HCT116 (cell line): ENCODE measurements around the gene THSD4. TPM values are rescaled to one million over a fixed set of nuclear protein-coding genes. Genes with fewer than 3 reads are reported as not detected.

Source experiments
- ATAC-seq: fragments of 200-7000 bp; cut with Tn5 transposase; 2 replicates; pipeline ENCODE4 v1.9.1; 2020; ENCODE audit warnings: mild to moderate bottlenecking, moderate library complexity
- BruUV-seq: library from RNA; stranded (reverse); fragments of 400-500 nt; replicated peaks from 2 replicates; lab custom pipeline; 2021; lab: Mats Ljungman, UMichigan
- CTCF ChIA-PET: fragments of 300-600 bp; sonication (Branson Sonifier 250); formaldehyde crosslinking; loops from one replicate; lab custom pipeline; 2021; ENCODE audit warnings: antibody characterized with exemption; lab: Charles Lee
- POLR2A ChIA-PET: fragments of 300-600, 350-600 bp; sonication (Branson Sonifier 250); formaldehyde crosslinking; loops from one replicate; lab custom pipeline; 2021; ENCODE audit warnings: antibody characterized with exemption; lab: Charles Lee
- RAD21 ChIA-PET, 2 experiments: fragments of 300-600 bp; sonication (Branson Sonifier 250); formaldehyde crosslinking; loops; one replicate each; lab custom pipeline; 2023; ENCODE audit warnings: low total read pairs in 2 of 2; ENCODE audit not compliant: uncharacterized antibody in 2 of 2, unreplicated experiment in 2 of 2, low non-redundant PET in 1 of 2; lab: Charles Lee
- DNase-seq: peaks from one replicate; pipeline ENCODE4 v3.0.0-alpha.2; 2010; ENCODE audit warnings: low read depth, low spot score
- H2AFZ ChIP-seq: fragments of 200-600 bp; shearing (Covaris generic), sonication (generic); 2 replicates; pipeline ENCODE4 v1.6.1; 2017; ENCODE audit warnings: low read depth, mixed run types, mixed read lengths, antibody characterized with exemption, low read length; ENCODE audit not compliant: poor library complexity, severe bottlenecking
- H3K27ac ChIP-seq: 2 replicates; pipeline ENCODE4 v1.5.1; 2012; ENCODE audit warnings: low read depth, low read length
- H3K27me3 ChIP-seq: fragments of 200-600 bp; sonication (generic); 2 replicates; pipeline ENCODE4 v1.6.1; 2016; ENCODE audit warnings: mixed run types, low read length, mixed read lengths; ENCODE audit not compliant: insufficient read depth
- H3K36me3 ChIP-seq, 2 experiments: fragments of 200-500 bp in 1 of 2; fragments of 200-600 bp in 1 of 2; sonication (Bioruptor generic) in 1 of 2; sonication (generic) in 1 of 2; 2 replicates each; pipeline versions ENCODE4 v1.5.1 to v1.6.1; 2014 to 2016; ENCODE audit warnings: low read length in 2 of 2, inconsistent platforms in 1 of 2, mixed read lengths in 1 of 2, mixed run types in 1 of 2; ENCODE audit not compliant: insufficient read depth in 2 of 2, control insufficient read depth in 1 of 2
- H3K4me1 ChIP-seq, 2 experiments: fragments of 200-600 bp in 1 of 2; sonication (generic) in 1 of 2; 2 replicates each; pipeline versions ENCODE4 v1.5.1 to v1.6.1; 2012 to 2017; ENCODE audit warnings: low read length in 2 of 2, inconsistent platforms in 1 of 2, mild to moderate bottlenecking in 1 of 2, mixed read lengths in 1 of 2, mixed run types in 1 of 2, moderate library complexity in 1 of 2; ENCODE audit not compliant: insufficient read depth in 2 of 2, control insufficient read depth in 1 of 2
- H3K4me2 ChIP-seq: fragments of 200-600 bp; sonication (generic); 2 replicates; pipeline ENCODE4 v1.6.1; 2017; ENCODE audit warnings: mixed run types, low read length, mixed read lengths
- H3K4me3 ChIP-seq, 2 experiments: fragments of 200-600 bp in 1 of 2; sonication (generic) in 1 of 2; replicated peaks in 1 of 2; 2 replicates each; pipeline ENCODE4 v1.5.1; 2011 to 2016; ENCODE audit warnings: low read length in 2 of 2, control low read depth in 1 of 2, low read depth in 1 of 2, mild to moderate bottlenecking in 1 of 2, mixed read lengths in 1 of 2, mixed run types in 1 of 2
- H3K79me2 ChIP-seq: fragments of 200-600 bp; sonication (generic); 2 replicates; pipeline ENCODE4 v1.6.1; 2017; ENCODE audit warnings: mild to moderate bottlenecking, mixed run types, low read length, moderate library complexity, mixed read lengths; ENCODE audit not compliant: insufficient read depth
- H3K9ac ChIP-seq: fragments of 200-600 bp; sonication (generic); 2 replicates; pipeline ENCODE4 v1.6.1; 2016; ENCODE audit warnings: low read length, mixed read lengths
- H3K9me2 ChIP-seq: fragments of 200-600 bp; sonication (generic), shearing (Covaris generic); 2 replicates; pipeline ENCODE4 v1.6.1; 2017; ENCODE audit warnings: mixed run types, mild to moderate bottlenecking, moderate library complexity; ENCODE audit not compliant: insufficient read depth
- H3K9me3 ChIP-seq, 2 experiments: fragments of 200-500 bp in 1 of 2; fragments of 200-600 bp in 1 of 2; sonication (Bioruptor generic) in 1 of 2; sonication (generic) in 1 of 2; 2 replicates each; pipeline ENCODE4 v1.6.1; 2014 to 2017; ENCODE audit warnings: low read length in 2 of 2, mixed read lengths in 2 of 2, inconsistent platforms in 1 of 2, low read depth in 1 of 2, mild to moderate bottlenecking in 1 of 2, mixed run types in 1 of 2, moderate library complexity in 1 of 2; ENCODE audit not compliant: control insufficient read depth in 1 of 2, insufficient read depth in 1 of 2
- H4K20me1 ChIP-seq: fragments of 200-600 bp; sonication (generic), shearing (Covaris generic); 2 replicates; pipeline ENCODE4 v1.6.1; 2017; ENCODE audit warnings: mixed run types, mild to moderate bottlenecking, moderate library complexity; ENCODE audit not compliant: insufficient read depth
- CBX3 ChIP-seq: IDR thresholded peaks from 2 replicates; pipeline ENCODE4 v1.6.1; 2012; ENCODE audit warnings: low read depth
- CEBPB ChIP-seq: IDR thresholded peaks from 2 replicates; pipeline ENCODE4 v1.6.1; 2012; ENCODE audit warnings: low read depth
- CTCF ChIP-seq, 3 experiments: fragments of 200-600 bp in 1 of 3; sonication (generic) in 1 of 3; IDR thresholded peaks in 2 of 3; conservative IDR thresholded peaks in 1 of 3; 2 replicates each; pipeline ENCODE4 v1.5.1; 2012 to 2017; ENCODE audit warnings: low read depth in 2 of 3, low read length in 2 of 3, antibody characterized with exemption in 1 of 3, borderline replicate concordance in 1 of 3, control low read depth in 1 of 3, mild to moderate bottlenecking in 1 of 3, mixed read lengths in 1 of 3, mixed run types in 1 of 3, moderate library complexity in 1 of 3; ENCODE audit not compliant: insufficient read depth in 1 of 3
- EZH2phosphoT487 ChIP-seq: fragments of 200-600 bp; IDR thresholded peaks from 2 replicates; pipeline ENCODE4 v1.6.1; 2018; ENCODE audit warnings: antibody characterized with exemption, borderline replicate concordance
- FOSL1 ChIP-seq: IDR thresholded peaks from 2 replicates; pipeline ENCODE4 v1.6.1; 2012; ENCODE audit warnings: low read depth
- SIN3A ChIP-seq: IDR thresholded peaks from 2 replicates; pipeline ENCODE4 v1.6.1; 2012; ENCODE audit warnings: low read depth
- SP1 ChIP-seq: IDR thresholded peaks from 2 replicates; pipeline ENCODE4 v1.6.1; 2012; ENCODE audit warnings: low read depth
- SRF ChIP-seq: IDR thresholded peaks from 2 replicates; pipeline ENCODE4 v1.6.1; 2012; ENCODE audit warnings: low read depth
- YY1 ChIP-seq: IDR thresholded peaks from 2 replicates; pipeline ENCODE4 v1.6.1; 2011; ENCODE audit warnings: low read length, low read depth, moderate library complexity, mild to moderate bottlenecking; ENCODE audit not compliant: insufficient replicate concordance; ENCODE audit errors: extremely low read depth
- intact Hi-C: fragments of 100-400 bp; cut with micrococcal nuclease; formaldehyde crosslinking; loops from 2 replicates; pipeline ENCODE4 v1.10.0; 2022
- total RNA-seq: library from RNA; stranded (reverse); gene quantifications from one replicate; pipeline ENCODE4 v1.2.1, GENCODE V29; 2021; ENCODE audit not compliant: unreplicated experiment

The THSD4 gene
- total RNA-seq, 1 experiment from 2014 or later: 30.5 TPM

- Histone ChIP-seq H3K79me2 (no peaks in the 10 kb centered on the region), H3K9ac (no peak overlapping the region), H2AFZ (no peak overlapping the region), H3K4me1 (no peaks in the 10 kb centered on the region), H3K36me3 (no peaks in the 10 kb centered on the region), H3K9me3 (peaks cover 0 to 4% of the 10 kb centered on the region in 2 experiments; a peak in 1 of 4 replicates), H3K4me3 (no peak overlapping the region), H3K27me3 (no peaks in the 10 kb centered on the region), H4K20me1 (no peaks in the 10 kb centered on the region), H3K9me2 (no peaks in the 10 kb centered on the region), H3K4me2 (no peak overlapping the region), H3K27ac (no peak overlapping the region)
- RAD21 ChIA-PET: no interaction called here
- intact Hi-C loops: no loop called here
- DNase-seq (no peak), ATAC-seq (no peak)
- no TSS peak for BruUV-seq
- POLR2A ChIA-PET: no interaction called here
- CTCF ChIA-PET: no interaction called here
- no peak for TF ChIP-seq FOSL1
- TF ChIP-seq CEBPB: no peak
Measured at GRCh38 chr15:71502077-71502432, 386.8 kb downstream of the THSD4 start.

GRCh38 chr15:71505962-71506361, 390.7 kb downstream of the THSD4 start:
- no peaks in the 10 kb centered on the region for H3K27me3 ChIP-seq
- DNase-seq (no peak), ATAC-seq (no peak)
- no peak overlapping the region for H3K4me2 ChIP-seq
- H3K4me1 ChIP-seq: no peaks in the 10 kb centered on the region
- no peaks in the 10 kb centered on the region for H3K36me3 ChIP-seq
- H4K20me1 ChIP-seq: no peaks in the 10 kb centered on the region
- no peaks in the 10 kb centered on the region; a peak in 1 of 4 replicates for H3K9me3 ChIP-seq
- TF ChIP-seq CBX3 (no peak), SRF (no peak), SIN3A (no peak), EZH2phosphoT487 (no peak), YY1 (no peak), SP1 (no peak), CEBPB (no peak), CTCF (IDR thresholded peaks at IDR 0.05 in 2 of 3, conservative IDR thresholded peaks at IDR 0.05 in 1 of 3; ENCODE audit: borderline replicate concordance in 1 of 3, insufficient read depth in 1 of 3, low read depth in 2 of 3, low read length in 2 of 3) (no peak)
- no peak overlapping the region for H3K9ac ChIP-seq
- H3K4me3 ChIP-seq: no peak overlapping the region
- no TSS peak for BruUV-seq
- H3K9me2 ChIP-seq: no peaks in the 10 kb centered on the region
- intact Hi-C loops: no loop called here
- H3K27ac ChIP-seq: no peak overlapping the region
- ChIA-PET POLR2A (no interaction called here), CTCF (no interaction called here), RAD21 (no interaction called here)
- H3K79me2 ChIP-seq: no peaks in the 10 kb centered on the region
- no peak overlapping the region for H2AFZ ChIP-seq
